GM06990 (cell line): ENCODE data around the gene ITPK1.

Experiments
- DNase-seq: peaks from one replicate; pipeline ENCODE4 v3.0.0-alpha.2; 2011; ENCODE audit not compliant: insufficient read length; ENCODE audit errors: extremely low read depth
- H3K27me3 ChIP-seq: replicated peaks from 2 replicates; pipeline ENCODE4 v1.6.0; 2011; ENCODE audit warnings: low read length; ENCODE audit not compliant: control insufficient read depth, insufficient read depth
- H3K36me3 ChIP-seq: 2 replicates; pipeline ENCODE4 v1.5.1; 2011; ENCODE audit warnings: low read length; ENCODE audit not compliant: control insufficient read depth, insufficient read depth
- H3K4me3 ChIP-seq: replicated peaks from 2 replicates; pipeline ENCODE4 v1.5.1; 2011; ENCODE audit warnings: low read depth, mild to moderate bottlenecking, control low read depth, low read length
- TF ChIP-seq, protein P1 (sequence below): IDR thresholded peaks from 2 replicates; pipeline ENCODE4 v1.5.1; 2011; ENCODE audit warnings: low read length, control low read depth, mild to moderate bottlenecking, inconsistent platforms; ENCODE audit not compliant: insufficient read depth, poor library complexity, severe bottlenecking

Gene ITPK1

GRCh38 chr14:93094121-93094918 is 21.4 kb downstream of the ITPK1 start:
- no peak for DNase-seq
- TF ChIP-seq, protein P1, sequence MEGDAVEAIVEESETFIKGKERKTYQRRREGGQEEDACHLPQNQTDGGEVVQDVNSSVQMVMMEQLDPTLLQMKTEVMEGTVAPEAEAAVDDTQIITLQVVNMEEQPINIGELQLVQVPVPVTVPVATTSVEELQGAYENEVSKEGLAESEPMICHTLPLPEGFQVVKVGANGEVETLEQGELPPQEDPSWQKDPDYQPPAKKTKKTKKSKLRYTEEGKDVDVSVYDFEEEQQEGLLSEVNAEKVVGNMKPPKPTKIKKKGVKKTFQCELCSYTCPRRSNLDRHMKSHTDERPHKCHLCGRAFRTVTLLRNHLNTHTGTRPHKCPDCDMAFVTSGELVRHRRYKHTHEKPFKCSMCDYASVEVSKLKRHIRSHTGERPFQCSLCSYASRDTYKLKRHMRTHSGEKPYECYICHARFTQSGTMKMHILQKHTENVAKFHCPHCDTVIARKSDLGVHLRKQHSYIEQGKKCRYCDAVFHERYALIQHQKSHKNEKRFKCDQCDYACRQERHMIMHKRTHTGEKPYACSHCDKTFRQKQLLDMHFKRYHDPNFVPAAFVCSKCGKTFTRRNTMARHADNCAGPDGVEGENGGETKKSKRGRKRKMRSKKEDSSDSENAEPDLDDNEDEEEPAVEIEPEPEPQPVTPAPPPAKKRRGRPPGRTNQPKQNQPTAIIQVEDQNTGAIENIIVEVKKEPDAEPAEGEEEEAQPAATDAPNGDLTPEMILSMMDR = no peak
- H3K4me3 ChIP-seq = no peak overlapping the region
- H3K27me3 ChIP-seq = no peaks in the 10 kb centered on the region
- H3K36me3 ChIP-seq = no peaks in the 10 kb centered on the region

DNA sequence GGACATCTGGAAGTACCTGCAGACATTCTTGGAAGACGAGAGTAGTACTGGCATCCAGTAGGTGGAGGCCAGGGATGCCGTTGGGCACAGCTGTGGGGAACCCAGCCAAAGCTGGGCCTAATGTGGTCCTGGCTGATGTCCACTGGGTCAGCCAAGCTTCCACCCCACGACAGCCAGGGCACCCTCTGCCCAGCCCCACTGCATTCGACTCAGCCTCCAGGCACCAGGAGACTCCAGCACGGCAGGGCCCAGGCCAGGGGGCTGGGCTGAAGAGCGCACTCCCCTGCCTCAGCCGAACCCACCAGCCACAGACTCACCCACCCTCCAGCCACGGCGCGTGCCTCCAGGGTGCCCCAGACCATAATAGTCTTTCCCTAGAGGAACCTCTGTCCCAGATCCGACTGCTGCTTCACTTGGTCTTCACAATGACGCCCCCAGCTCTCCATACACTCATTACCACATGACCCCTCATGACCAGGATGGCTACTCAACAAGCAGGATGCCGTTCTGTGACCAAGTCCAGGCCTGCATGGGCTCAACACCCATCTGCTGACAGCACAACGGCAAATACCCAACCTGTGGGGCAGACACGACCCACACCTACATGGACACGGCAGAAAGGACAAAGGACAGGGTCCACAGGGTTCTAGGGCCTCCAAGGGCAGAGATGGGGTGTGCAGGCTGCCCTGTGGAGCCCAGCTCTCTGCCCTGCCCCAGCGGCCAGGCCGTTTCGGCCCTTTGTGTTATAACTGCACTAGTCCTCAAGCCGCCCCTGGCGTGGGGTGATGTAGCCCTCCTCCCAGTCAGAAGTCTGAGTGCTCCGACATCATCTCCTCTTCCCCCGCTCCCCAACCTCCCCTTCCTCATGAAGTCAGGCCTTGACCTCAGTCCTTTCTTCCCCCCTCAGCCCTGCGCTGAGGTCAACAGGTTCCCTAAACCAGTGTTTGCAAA is 22.8 kb downstream of the ITPK1 start:
- no peak for DNase-seq
- H3K4me3 ChIP-seq = no peak overlapping the region
- no peaks in the 10 kb centered on the region for H3K36me3 ChIP-seq
- H3K27me3 ChIP-seq = no peaks in the 10 kb centered on the region
- TF ChIP-seq, protein P1 = no peak

DNA sequence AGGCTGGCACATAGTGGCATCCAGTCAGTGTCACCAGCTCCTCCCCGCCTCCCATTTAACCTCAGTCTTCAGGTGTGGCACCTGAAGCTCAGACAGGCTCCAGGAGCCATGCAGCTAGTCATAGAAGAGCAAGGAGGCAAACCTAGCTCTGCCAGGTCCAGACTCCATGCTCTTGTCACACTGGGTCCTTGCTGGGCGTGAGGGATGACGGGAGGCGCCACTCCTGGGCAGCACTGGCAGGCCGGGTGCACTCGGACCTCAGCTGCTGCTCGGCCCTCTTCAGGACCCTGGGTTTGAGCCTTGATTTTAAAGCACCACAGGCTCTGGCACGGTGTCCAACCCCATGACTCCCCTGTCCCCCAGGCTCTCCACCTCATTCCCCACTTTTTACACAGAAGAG is 24.1 kb downstream of the ITPK1 start:
- H3K36me3 ChIP-seq = no peaks in the 10 kb centered on the region
- no peak overlapping the region for H3K4me3 ChIP-seq
- no peaks in the 10 kb centered on the region for H3K27me3 ChIP-seq
- DNase-seq = no peak
- TF ChIP-seq, protein P1 = no peak

GRCh38 chr14:93090826-93091555 is 24.7 kb downstream of the ITPK1 start:
- DNase-seq = no peak
- Histone ChIP-seq H3K36me3 (no peaks in the 10 kb centered on the region), H3K4me3 (no peak overlapping the region), H3K27me3 (no peaks in the 10 kb centered on the region)
- TF ChIP-seq, protein P1 = no peak

GRCh38 chr14:93089521-93090269 is 26.0 kb downstream of the ITPK1 start:
- Histone ChIP-seq H3K4me3 (no peak overlapping the region), H3K36me3 (no peaks in the 10 kb centered on the region), H3K27me3 (no peaks in the 10 kb centered on the region)
- no peak for DNase-seq
- TF ChIP-seq, protein P1 = no peak
